ENCODE data around the gene ELMOD3.
A peak's percentile ranks its signal among the peaks of the same experiment; 100 is the strongest.

The ELMOD3 gene

DNA sequence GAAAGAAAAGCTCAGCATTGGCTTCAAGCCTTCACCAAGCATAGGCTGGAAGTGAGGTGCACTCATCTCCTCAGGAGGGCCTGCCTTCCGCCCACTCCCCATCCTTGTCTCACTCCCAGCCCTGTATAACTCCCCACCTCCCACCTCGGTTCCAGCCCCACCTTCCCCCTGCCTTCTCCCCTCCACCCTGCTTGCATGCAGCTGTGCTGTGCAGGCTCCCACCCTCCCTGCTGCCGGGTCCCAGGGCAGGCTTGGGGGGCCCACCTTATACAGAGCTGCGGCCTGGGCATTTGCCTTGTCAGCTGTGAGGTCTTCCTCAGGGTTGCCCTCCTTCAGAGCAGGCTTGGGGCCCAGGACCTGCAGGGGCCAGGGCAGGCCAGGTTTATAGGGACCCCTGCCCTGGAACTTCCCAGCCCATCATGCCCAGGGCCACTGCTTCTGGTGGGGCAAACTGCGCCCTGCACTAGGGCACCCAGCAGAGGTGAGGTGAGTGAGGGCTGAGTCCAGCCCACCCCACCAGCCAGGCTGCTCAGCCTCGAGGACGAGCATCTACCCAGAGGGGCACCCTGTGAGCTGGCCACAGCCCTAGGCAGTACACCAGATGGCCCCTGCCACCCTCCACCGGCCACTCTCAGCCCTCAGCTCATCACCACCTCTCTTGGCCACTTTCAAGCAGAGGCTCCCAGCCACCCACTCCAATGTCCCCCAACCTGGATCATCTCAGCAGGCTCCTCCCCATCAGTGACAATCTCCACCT is 44.0 kb downstream of the ELMOD3 start:
- H3K4me1 ChIP-seq (ENCODE audit: control insufficient read depth, low read depth, low read length), result no peaks in the 10 kb centered on the region
- H3K27me3 ChIP-seq (ENCODE audit: control insufficient read depth, insufficient read depth, low read length), result no peaks in the 10 kb centered on the region
- no peak overlapping the region for H3K27ac ChIP-seq (ENCODE audit: low read length)
- H3K4me3 ChIP-seq (ENCODE audit: low read length), result no peak overlapping the region
- H3K36me3 ChIP-seq (ENCODE audit: control insufficient read depth, low read depth, low read length), result no peaks in the 10 kb centered on the region
- H3K9me3 ChIP-seq (ENCODE audit: control insufficient read depth, low read depth, low read length), result no peaks in the 10 kb centered on the region
- no peak overlapping the region for H3K9ac ChIP-seq (ENCODE audit: low read length)

GRCh38 chr2:85399183-85399455 is 44.5 kb downstream of the ELMOD3 start:
- H3K27me3 ChIP-seq (ENCODE audit: control insufficient read depth, insufficient read depth, low read length), result no peaks in the 10 kb centered on the region
- H3K9ac ChIP-seq (ENCODE audit: low read length), result no peak overlapping the region
- H3K9me3 ChIP-seq (ENCODE audit: control insufficient read depth, low read depth, low read length), result no peaks in the 10 kb centered on the region
- no peak overlapping the region for H3K27ac ChIP-seq (ENCODE audit: low read length)
- H3K4me1 ChIP-seq (ENCODE audit: control insufficient read depth, low read depth, low read length), result no peaks in the 10 kb centered on the region
- no peaks in the 10 kb centered on the region for H3K36me3 ChIP-seq (ENCODE audit: control insufficient read depth, low read depth, low read length)
- H3K4me3 ChIP-seq (ENCODE audit: low read length), result no peak overlapping the region

DNA sequence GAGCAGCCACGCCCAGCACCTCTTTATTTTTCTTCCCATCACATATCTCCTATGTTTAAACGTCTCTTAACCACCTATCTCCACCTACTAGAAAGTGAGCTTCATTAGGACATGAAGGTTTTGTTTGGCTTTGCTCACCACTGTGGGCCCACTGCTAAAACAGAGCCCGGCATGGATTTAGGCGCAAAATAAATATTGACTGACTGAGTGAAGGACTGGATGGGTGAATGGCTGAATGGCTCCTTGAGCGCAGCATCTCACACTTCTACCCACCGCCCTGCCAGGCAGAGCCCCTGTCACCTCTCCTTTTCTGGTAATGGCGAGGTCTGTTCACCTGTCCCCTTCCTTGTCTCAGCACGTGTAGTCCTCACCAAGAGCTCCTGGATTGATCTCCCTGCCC is 45.5 kb downstream of the ELMOD3 start:
- Histone ChIP-seq H3K9ac (ENCODE audit: low read length) (no peak overlapping the region), H3K36me3 (ENCODE audit: control insufficient read depth, low read depth, low read length) (no peaks in the 10 kb centered on the region), H3K27me3 (ENCODE audit: control insufficient read depth, insufficient read depth, low read length) (no peaks in the 10 kb centered on the region), H3K4me1 (ENCODE audit: control insufficient read depth, low read depth, low read length) (no peaks in the 10 kb centered on the region), H3K9me3 (ENCODE audit: control insufficient read depth, low read depth, low read length) (no peaks in the 10 kb centered on the region), H3K27ac (ENCODE audit: low read length) (no peak overlapping the region), H3K4me3 (ENCODE audit: low read length) (no peak overlapping the region)

- H3K4me3 ChIP-seq (ENCODE audit: low read length), result no peak overlapping the region
- H3K9ac ChIP-seq (ENCODE audit: low read length), result no peak overlapping the region
- H3K27me3 ChIP-seq (ENCODE audit: control insufficient read depth, insufficient read depth, low read length), result no peaks in the 10 kb centered on the region
- no peaks in the 10 kb centered on the region for H3K36me3 ChIP-seq (ENCODE audit: control insufficient read depth, low read depth, low read length)
- peaks cover 7% of the 10 kb centered on the region for H3K4me1 ChIP-seq (ENCODE audit: control insufficient read depth, low read depth, low read length)
- H3K27ac ChIP-seq (ENCODE audit: low read length), result no peak overlapping the region
- no peaks in the 10 kb centered on the region for H3K9me3 ChIP-seq (ENCODE audit: control insufficient read depth, low read depth, low read length)
Observed at GRCh38 chr2:85400541-85401463, 46.2 kb downstream of the ELMOD3 start.

- Histone ChIP-seq H3K27ac (ENCODE audit: low read length) (no peak overlapping the region), H3K4me1 (ENCODE audit: control insufficient read depth, low read depth, low read length) (peaks cover 8% of the 10 kb centered on the region), H3K4me3 (ENCODE audit: low read length) (no peak overlapping the region), H3K9ac (ENCODE audit: low read length) (no peak overlapping the region), H3K36me3 (ENCODE audit: control insufficient read depth, low read depth, low read length) (no peaks in the 10 kb centered on the region), H3K9me3 (ENCODE audit: control insufficient read depth, low read depth, low read length) (no peaks in the 10 kb centered on the region), H3K27me3 (ENCODE audit: control insufficient read depth, insufficient read depth, low read length) (no peaks in the 10 kb centered on the region)
Observed at GRCh38 chr2:85401464-85401805, 46.9 kb downstream of the ELMOD3 start.

DNA sequence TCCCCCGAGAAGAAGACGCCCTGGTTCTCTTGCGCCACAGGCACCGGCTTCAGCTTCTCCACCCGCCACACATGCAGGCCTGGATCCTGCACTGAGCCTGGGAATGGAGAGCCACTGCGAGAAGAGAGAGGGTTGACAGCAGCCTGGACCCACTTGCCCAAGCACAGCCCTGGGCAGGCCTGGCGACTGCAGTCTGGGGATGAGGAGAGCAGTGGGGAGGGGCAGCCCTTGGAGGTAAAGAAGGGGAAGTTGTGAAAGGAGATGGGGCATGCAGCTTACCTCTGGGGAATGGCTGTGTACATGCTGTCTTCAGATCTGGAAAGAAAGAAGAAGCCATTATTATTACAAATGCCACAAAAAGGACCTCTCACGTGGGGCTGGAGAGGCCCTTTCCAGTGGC is 47.3 kb downstream of the ELMOD3 start:
- Histone ChIP-seq H3K27me3 (ENCODE audit: control insufficient read depth, insufficient read depth, low read length) (no peaks in the 10 kb centered on the region), H3K4me1 (ENCODE audit: control insufficient read depth, low read depth, low read length) (peaks cover 8% of the 10 kb centered on the region), H3K9ac (ENCODE audit: low read length) (no peak overlapping the region), H3K36me3 (ENCODE audit: control insufficient read depth, low read depth, low read length) (no peaks in the 10 kb centered on the region), H3K27ac (ENCODE audit: low read length) (no peak overlapping the region), H3K9me3 (ENCODE audit: control insufficient read depth, low read depth, low read length) (no peaks in the 10 kb centered on the region), H3K4me3 (ENCODE audit: low read length) (no peak overlapping the region)

- H3K9me3 ChIP-seq (ENCODE audit: control insufficient read depth, low read depth, low read length), result no peaks in the 10 kb centered on the region
- peak overlapping the region; percentile 12 for H3K9ac ChIP-seq (ENCODE audit: low read length)
- no peak overlapping the region for H3K4me3 ChIP-seq (ENCODE audit: low read length)
- no peaks in the 10 kb centered on the region for H3K27me3 ChIP-seq (ENCODE audit: control insufficient read depth, insufficient read depth, low read length)
- no peaks in the 10 kb centered on the region for H3K36me3 ChIP-seq (ENCODE audit: control insufficient read depth, low read depth, low read length)
- peaks cover 23% of the 10 kb centered on the region for H3K4me1 ChIP-seq (ENCODE audit: control insufficient read depth, low read depth, low read length)
- H3K27ac ChIP-seq (ENCODE audit: low read length), result no peak overlapping the region
Observed at GRCh38 chr2:85405201-85406059, 50.9 kb downstream of the ELMOD3 start.

DNA sequence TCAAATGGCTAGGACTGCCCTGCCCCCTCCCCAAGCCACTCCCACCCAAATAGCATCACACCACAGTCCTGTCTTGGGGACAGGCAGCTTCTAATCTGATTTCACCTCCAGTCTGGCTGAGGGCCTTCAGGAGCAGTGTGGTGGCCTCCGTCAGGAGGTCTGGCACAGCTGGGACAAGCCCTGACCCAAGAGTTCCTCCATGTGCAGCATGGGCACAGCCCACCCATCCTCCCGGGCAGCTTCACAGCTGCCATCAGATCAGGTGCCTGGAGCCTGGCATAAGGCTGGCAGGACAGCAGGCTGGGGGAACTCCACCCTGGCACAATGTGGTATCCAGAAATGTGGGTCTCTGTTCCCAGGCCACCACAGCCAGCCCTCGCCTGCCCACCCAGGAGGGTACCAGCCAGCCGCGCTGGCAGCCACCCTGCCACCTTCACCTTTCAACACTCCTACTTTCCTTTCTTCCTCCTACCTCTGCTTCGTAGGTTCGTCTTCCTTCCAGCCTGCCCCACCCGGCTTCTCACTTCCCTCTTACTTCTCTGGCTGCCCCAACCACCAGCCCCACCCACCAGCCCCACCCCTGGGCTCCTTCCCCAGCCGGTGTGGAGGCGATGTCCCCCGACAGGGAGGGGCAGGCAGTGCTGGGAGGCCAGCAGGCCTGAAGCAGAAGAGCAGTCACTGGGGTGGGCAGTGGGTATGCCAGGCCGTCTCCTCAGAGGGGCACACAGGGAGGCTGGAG is 55.4 kb downstream of the ELMOD3 start, which contains the start of gene CAPG:
Gene CAPG (minus strand): TSS at position 522 of the 739 bp plus-strand sequence. CDS start 8,221 bp downstream, outside the sequence.
- Histone ChIP-seq H3K9ac (ENCODE audit: low read length) (no peak within 1 kb of the TSS), H3K27me3 (ENCODE audit: control insufficient read depth, insufficient read depth, low read length) (peaks cover 4% of the 10 kb centered on the region), H3K4me3 (ENCODE audit: low read length) (no peak within 1 kb of the TSS), H3K9me3 (ENCODE audit: control insufficient read depth, low read depth, low read length) (no peaks in the 10 kb centered on the region), H3K27ac (ENCODE audit: low read length) (no peak within 1 kb of the TSS), H3K36me3 (ENCODE audit: control insufficient read depth, low read depth, low read length) (no peaks in the 10 kb centered on the region), H3K4me1 (ENCODE audit: control insufficient read depth, low read depth, low read length) (peaks cover 29% of the 10 kb centered on the region)

DNA sequence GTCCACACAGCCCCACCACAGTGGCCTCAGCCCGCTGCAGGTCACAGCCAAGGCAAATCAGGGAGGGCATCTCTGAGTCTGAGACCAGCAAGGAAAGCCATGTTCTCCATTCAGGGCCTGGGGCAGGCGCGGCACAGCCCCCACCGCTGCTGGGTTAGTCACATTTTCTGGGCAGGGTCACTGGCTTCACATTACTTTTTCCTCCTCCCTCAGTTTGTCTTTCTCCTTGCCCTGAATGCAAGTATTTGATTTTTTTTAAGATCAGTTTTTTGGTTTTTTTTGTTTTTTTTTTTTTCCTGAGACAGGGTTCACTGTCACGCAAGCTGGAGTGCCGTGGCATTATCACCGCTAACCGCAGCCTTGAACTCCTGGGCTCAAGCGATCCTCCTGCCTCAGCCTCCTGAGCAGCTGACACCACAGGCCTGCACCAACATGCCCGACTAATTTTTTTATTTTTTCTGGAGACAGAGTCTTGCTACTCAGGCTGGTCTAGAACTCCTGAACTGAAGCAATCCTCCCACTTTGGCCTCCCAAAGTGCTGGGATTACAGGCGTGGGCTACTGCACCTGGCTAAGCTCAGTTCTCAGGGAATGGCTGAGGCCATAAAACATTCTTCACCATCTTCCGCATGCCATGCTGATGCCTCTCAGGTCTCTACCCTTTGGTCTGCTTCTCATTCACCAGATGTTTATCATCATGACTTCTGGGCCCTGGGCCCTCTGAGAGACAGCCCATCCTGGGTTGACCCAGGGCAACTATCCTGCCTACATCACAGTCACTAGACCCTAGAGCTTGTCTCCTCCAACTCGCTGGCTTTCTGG is 56.2 kb downstream of the ELMOD3 start:
- no peak overlapping the region for H3K4me3 ChIP-seq (ENCODE audit: low read length)
- H3K9me3 ChIP-seq (ENCODE audit: control insufficient read depth, low read depth, low read length), result no peaks in the 10 kb centered on the region
- no peak overlapping the region for H3K9ac ChIP-seq (ENCODE audit: low read length)
- H3K27ac ChIP-seq (ENCODE audit: low read length), result no peak overlapping the region
- no peaks in the 10 kb centered on the region for H3K36me3 ChIP-seq (ENCODE audit: control insufficient read depth, low read depth, low read length)
- H3K27me3 ChIP-seq (ENCODE audit: control insufficient read depth, insufficient read depth, low read length), result peaks cover 4% of the 10 kb centered on the region
- H3K4me1 ChIP-seq (ENCODE audit: control insufficient read depth, low read depth, low read length), result peaks cover 22% of the 10 kb centered on the region

DNA sequence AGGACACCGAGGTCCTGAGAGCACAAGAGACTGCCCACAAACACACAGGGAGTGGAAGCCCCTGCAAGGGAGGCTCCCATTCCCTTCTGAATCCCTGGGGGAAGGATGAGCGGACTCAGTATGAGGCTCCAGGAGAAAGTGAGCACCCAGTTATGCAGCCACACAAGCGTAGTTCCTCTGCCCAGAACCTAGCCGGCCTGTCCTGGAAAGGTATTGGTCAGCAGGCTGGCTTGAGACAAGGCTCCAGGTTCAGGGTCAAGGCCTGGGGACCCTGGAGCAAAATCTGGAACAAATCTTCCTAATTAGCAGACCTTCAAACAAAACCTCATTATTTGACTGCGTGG is 56.8 kb downstream of the ELMOD3 start:
- Histone ChIP-seq H3K27me3 (ENCODE audit: control insufficient read depth, insufficient read depth, low read length) (peaks cover 4% of the 10 kb centered on the region), H3K9me3 (ENCODE audit: control insufficient read depth, low read depth, low read length) (no peaks in the 10 kb centered on the region), H3K4me3 (ENCODE audit: low read length) (no peak overlapping the region), H3K36me3 (ENCODE audit: control insufficient read depth, low read depth, low read length) (no peaks in the 10 kb centered on the region), H3K4me1 (ENCODE audit: control insufficient read depth, low read depth, low read length) (peaks cover 21% of the 10 kb centered on the region), H3K9ac (ENCODE audit: low read length) (no peak overlapping the region), H3K27ac (ENCODE audit: low read length) (no peak overlapping the region)
